Keratinocyte (primary cell): ENCODE measurements around the gene AGAP1. TPM values are rescaled to one million over a fixed set of nuclear protein-coding genes. Genes with fewer than 3 reads are reported as not detected.

Experiments
- DNase-seq: peaks from one replicate; pipeline ENCODE4 v3.0.0-alpha.2; 2011; ENCODE audit warnings: low read depth, missing footprints, low spot score
- FAIRE-seq: peaks from 2 replicates; lab custom pipeline; 2011; peaks lifted over from hg19 to GRCh38; lab: Jason Lieb, UNC
- H2AFZ ChIP-seq: 2 replicates; pipeline ENCODE4 v1.6.0; 2012; ENCODE audit warnings: low read length, control low read depth, inconsistent platforms; ENCODE audit not compliant: control insufficient read depth
- H3K27ac ChIP-seq: 2 replicates; pipeline ENCODE4 v1.5.1; 2011; ENCODE audit warnings: low read length; ENCODE audit not compliant: control insufficient read depth, insufficient read depth
- H3K27me3 ChIP-seq: 3 replicates; pipeline ENCODE4 v1.6.0; 2011; ENCODE audit warnings: low read length; ENCODE audit not compliant: control insufficient read depth, insufficient read depth; ENCODE audit errors: extremely low read depth
- H3K36me3 ChIP-seq, 2 experiments: 2 replicates in 1 of 2; 3 replicates in 1 of 2; pipeline ENCODE4 v1.5.1; 2011; ENCODE audit warnings: low read length in 2 of 2, mild to moderate bottlenecking in 1 of 2; ENCODE audit not compliant: control insufficient read depth in 2 of 2, insufficient read depth in 2 of 2; ENCODE audit errors: extremely low read depth in 1 of 2
- H3K4me1 ChIP-seq: 3 replicates; pipeline ENCODE4 v1.5.1; 2011; ENCODE audit warnings: low read length; ENCODE audit not compliant: control insufficient read depth, insufficient read depth; ENCODE audit errors: extremely low read depth
- H3K4me2 ChIP-seq: 3 replicates; pipeline ENCODE4 v1.6.0; 2011; ENCODE audit warnings: low read depth, low read length; ENCODE audit not compliant: control insufficient read depth, insufficient read depth; ENCODE audit errors: extremely low read depth
- H3K4me3 ChIP-seq, 3 experiments: fragments of 200-600 bp in 1 of 3; sonication (generic) in 1 of 3; 2 replicates in 2 of 3; 3 replicates in 1 of 3; pipeline ENCODE4 v1.5.1; 2011 to 2016; ENCODE audit warnings: low read length in 3 of 3, mild to moderate bottlenecking in 3 of 3, control low read depth in 2 of 3, inconsistent platforms in 1 of 3, low read depth in 1 of 3, mixed read lengths in 1 of 3, mixed run types in 1 of 3, moderate library complexity in 1 of 3; ENCODE audit not compliant: control insufficient read depth in 2 of 3, insufficient read depth in 2 of 3; ENCODE audit errors: extremely low read depth in 1 of 3
- H3K79me2 ChIP-seq: 2 replicates; pipeline ENCODE4 v1.6.0; 2012; ENCODE audit warnings: low read length; ENCODE audit not compliant: control insufficient read depth, insufficient read depth
- H3K9ac ChIP-seq: 3 replicates; pipeline ENCODE4 v1.6.0; 2011; ENCODE audit warnings: low read length; ENCODE audit not compliant: control insufficient read depth, insufficient read depth; ENCODE audit errors: extremely low read depth
- H3K9me1 ChIP-seq: 3 replicates; pipeline ENCODE4 v1.6.0; 2011; ENCODE audit warnings: low read length; ENCODE audit not compliant: control insufficient read depth, insufficient read depth; ENCODE audit errors: extremely low read depth
- H3K9me3 ChIP-seq: 2 replicates; pipeline ENCODE4 v1.5.1; 2012; ENCODE audit warnings: low read depth, low read length; ENCODE audit not compliant: control insufficient read depth
- H4K20me1 ChIP-seq: 3 replicates; pipeline ENCODE4 v1.6.0; 2011; ENCODE audit warnings: low read length; ENCODE audit not compliant: control insufficient read depth, insufficient read depth; ENCODE audit errors: extremely low read depth
- EZH2 ChIP-seq: IDR thresholded peaks from one replicate; pipeline ENCODE4 v1.6.1; 2012; ENCODE audit warnings: inconsistent platforms, mild to moderate bottlenecking, low read length, moderate library complexity
- dilution Hi-C: fragments of 300-500 bp; cut with MboI; formaldehyde crosslinking; loops from one replicate; pipeline ENCODE4 v1.7.0; 2020; ENCODE audit warnings: low sequenced_read_pairs; ENCODE audit not compliant: extremely low pct_ligation_motif_present
- polyA plus RNA-seq, 5 experiments: library from polyadenylated mRNA; depleted of rRNA in 3 of 5; stranded (reverse) in 3 of 5; stranded (forward) in 1 of 5; unstranded in 1 of 5; fragments of >200 nt; gene quantifications; 1 replicate in 1 of 5; 2 replicates in 3 of 5; 3 replicates in 1 of 5; pipeline versions ENCODE4 v1.2.1 to v1.2.3, GENCODE V29; 2011 to 2012; ENCODE audit warnings: missing spikeins in 2 of 5, low read depth in 1 of 5, low replicate concordance in 1 of 5
- TF ChIP-seq, protein P1 (sequence below), 3 experiments: IDR thresholded peaks in 1 of 3; conservative IDR thresholded peaks in 1 of 3; optimal IDR thresholded peaks in 1 of 3; 2 replicates in 2 of 3; 3 replicates in 1 of 3; pipeline versions ENCODE3 to v1.5.1; 2011; ENCODE audit warnings: low read length in 3 of 3, mild to moderate bottlenecking in 3 of 3, moderate library complexity in 2 of 3, control low read depth in 1 of 3, inconsistent platforms in 1 of 3; ENCODE audit not compliant: insufficient read depth in 2 of 3; ENCODE audit errors: extremely low read depth in 1 of 3

Gene AGAP1
- polyA plus RNA-seq, 1 donor (not counting 4 experiments of a cell fraction or from before 2014, with no cell fraction given) = 12.6 TPM

DNA sequence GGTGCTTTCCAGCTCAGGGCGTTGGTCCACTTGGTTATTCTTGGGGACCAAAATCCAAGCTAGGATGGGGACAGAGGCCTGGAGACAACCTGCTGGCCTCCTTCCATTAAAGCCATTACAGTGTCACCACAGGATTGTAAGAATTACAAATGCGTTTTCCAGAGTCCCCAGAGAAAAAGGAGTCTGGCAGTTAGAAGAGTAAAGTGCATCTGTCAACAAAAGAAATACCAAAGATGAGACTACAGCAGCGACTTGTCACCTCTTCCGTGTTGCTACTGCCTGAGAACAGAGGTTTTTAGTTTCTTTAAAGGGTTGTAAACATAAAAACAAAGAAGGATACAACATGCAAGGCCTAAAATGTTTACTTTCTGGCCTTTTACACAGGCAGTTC lies 235.7 kb downstream of the AGAP1 start:
- FAIRE-seq = no peak
- Histone ChIP-seq H3K4me3 (no peak overlapping the region), H3K9me1 (no peaks in the 10 kb centered on the region), H3K9ac (no peak overlapping the region), H3K79me2 (no peaks in the 10 kb centered on the region), H3K36me3 (peaks cover 0 to 2% of the 10 kb centered on the region in 2 experiments), H3K4me2 (no peak overlapping the region), H3K4me1 (no peaks in the 10 kb centered on the region), H3K9me3 (no peaks in the 10 kb centered on the region), H2AFZ (no peak overlapping the region), H3K27ac (no peak overlapping the region), H4K20me1 (no peaks in the 10 kb centered on the region), H3K27me3 (no peaks in the 10 kb centered on the region)
- TF ChIP-seq, protein P1, sequence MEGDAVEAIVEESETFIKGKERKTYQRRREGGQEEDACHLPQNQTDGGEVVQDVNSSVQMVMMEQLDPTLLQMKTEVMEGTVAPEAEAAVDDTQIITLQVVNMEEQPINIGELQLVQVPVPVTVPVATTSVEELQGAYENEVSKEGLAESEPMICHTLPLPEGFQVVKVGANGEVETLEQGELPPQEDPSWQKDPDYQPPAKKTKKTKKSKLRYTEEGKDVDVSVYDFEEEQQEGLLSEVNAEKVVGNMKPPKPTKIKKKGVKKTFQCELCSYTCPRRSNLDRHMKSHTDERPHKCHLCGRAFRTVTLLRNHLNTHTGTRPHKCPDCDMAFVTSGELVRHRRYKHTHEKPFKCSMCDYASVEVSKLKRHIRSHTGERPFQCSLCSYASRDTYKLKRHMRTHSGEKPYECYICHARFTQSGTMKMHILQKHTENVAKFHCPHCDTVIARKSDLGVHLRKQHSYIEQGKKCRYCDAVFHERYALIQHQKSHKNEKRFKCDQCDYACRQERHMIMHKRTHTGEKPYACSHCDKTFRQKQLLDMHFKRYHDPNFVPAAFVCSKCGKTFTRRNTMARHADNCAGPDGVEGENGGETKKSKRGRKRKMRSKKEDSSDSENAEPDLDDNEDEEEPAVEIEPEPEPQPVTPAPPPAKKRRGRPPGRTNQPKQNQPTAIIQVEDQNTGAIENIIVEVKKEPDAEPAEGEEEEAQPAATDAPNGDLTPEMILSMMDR (optimal IDR thresholded peaks at IDR 0.05 in 1 of 3, IDR thresholded peaks at IDR 0.05 in 1 of 3, conservative IDR thresholded peaks at IDR 0.05 in 1 of 3; ENCODE audit: extremely low read depth in 1 of 3, insufficient read depth in 2 of 3, low read length in 3 of 3) = no peak
- TF ChIP-seq EZH2 = no peak
- DNase-seq = no peak
- dilution Hi-C loops = no loop called here

DNA sequence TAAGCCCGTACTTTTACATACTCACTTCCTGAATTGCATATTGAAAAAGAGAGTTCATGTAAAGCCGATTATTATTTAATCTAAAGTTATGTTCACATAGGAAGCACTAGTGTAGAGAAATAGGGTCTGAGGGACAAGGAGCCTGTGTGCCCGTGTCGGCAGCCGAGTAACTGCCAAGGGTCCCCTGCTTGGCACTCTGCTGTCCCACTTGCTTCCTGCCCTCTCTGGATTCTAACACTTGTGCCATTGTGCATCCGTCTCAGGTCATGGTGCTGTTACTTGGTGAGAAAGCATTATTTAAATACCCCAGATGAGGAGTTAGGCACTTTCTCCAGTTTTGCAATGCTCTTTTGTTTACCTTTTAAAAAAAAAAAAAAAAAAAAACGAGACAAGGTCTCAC lies 236.3 kb downstream of the AGAP1 start:
- Histone ChIP-seq H3K9me3 (no peaks in the 10 kb centered on the region), H3K27ac (no peak overlapping the region), H2AFZ (no peak overlapping the region), H3K79me2 (no peaks in the 10 kb centered on the region), H3K36me3 (peaks cover 0 to 2% of the 10 kb centered on the region in 2 experiments), H3K4me1 (no peaks in the 10 kb centered on the region), H3K9me1 (no peaks in the 10 kb centered on the region), H3K27me3 (no peaks in the 10 kb centered on the region), H4K20me1 (no peaks in the 10 kb centered on the region), H3K4me2 (no peak overlapping the region), H3K4me3 (no peak overlapping the region), H3K9ac (no peak overlapping the region)
- FAIRE-seq (no peak), DNase-seq (no peak)
- dilution Hi-C loops = no loop called here
- TF ChIP-seq EZH2 = no peak
- TF ChIP-seq, protein P1 (optimal IDR thresholded peaks at IDR 0.05 in 1 of 3, IDR thresholded peaks at IDR 0.05 in 1 of 3, conservative IDR thresholded peaks at IDR 0.05 in 1 of 3; ENCODE audit: extremely low read depth in 1 of 3, insufficient read depth in 2 of 3, low read length in 3 of 3) = no peak
